Neural progenitor cell (in vitro differentiated cells): ENCODE measurements around the gene CIB2.

ENCODE experiments used
- CTCF ChIP-seq: fragments of 200-600 bp; sonication (generic); IDR thresholded peaks from 2 replicates; pipeline ENCODE4 v1.5.1; 2017; ENCODE audit warnings: antibody characterized with exemption, mild to moderate bottlenecking
- EZH2 ChIP-seq: fragments of 200-600 bp; sonication (generic); IDR thresholded peaks from 2 replicates; pipeline ENCODE4 v1.6.1; 2017; ENCODE audit warnings: antibody characterized with exemption, mild to moderate bottlenecking, moderate library complexity
- EZH2phosphoT487 ChIP-seq: fragments of 200-600 bp; sonication (generic); IDR thresholded peaks from 2 replicates; pipeline ENCODE4 v1.6.1; 2017; ENCODE audit warnings: antibody characterized with exemption

- TF ChIP-seq EZH2 (no peak), CTCF (no peak), EZH2phosphoT487 (no peak)
Observed at GRCh38 chr15:78082743-78083110, 48.5 kb downstream of the CIB2 start.
